ENCODE results near the gene NKX6-1. TPM values are rescaled to one million over a fixed set of nuclear protein-coding genes. Genes with fewer than 3 reads are reported as not detected.

Gene NKX6-1
- total and polyA plus RNA-seq, 2 donors (not counting 1 experiment from before 2014, with no cell fraction given), result 0.17 to 0.47 TPM

DNA sequence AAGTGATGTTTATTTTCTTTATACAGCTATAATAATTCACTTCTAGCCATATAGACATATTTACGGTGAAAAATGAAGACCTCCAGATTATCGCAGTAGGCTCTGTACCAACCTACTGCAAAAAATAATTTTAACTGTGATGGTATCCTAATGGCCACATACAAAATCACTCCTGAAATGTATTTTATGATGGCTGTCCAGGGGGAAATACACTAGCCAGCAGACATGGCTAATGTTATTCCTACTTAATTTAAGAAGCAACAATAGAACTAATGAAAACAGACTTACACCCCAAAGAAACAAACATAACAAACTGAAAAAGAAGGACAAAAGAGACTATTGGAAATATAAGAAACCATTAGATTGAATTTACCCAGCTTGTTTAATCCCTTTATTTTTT is 4.6 kb downstream of the NKX6-1 start:
- DNase-seq (ENCODE audit: low read depth in 2 of 2), result no peak
- Histone ChIP-seq H3K4me1 (ENCODE audit: control insufficient read depth, extremely low read depth, insufficient read depth, low read length) (no peaks in the 10 kb centered on the region), H4K20me1 (ENCODE audit: control insufficient read depth, extremely low read depth, insufficient read depth, low read length) (no peaks in the 10 kb centered on the region), H3K27ac (ENCODE audit: insufficient read depth, low read length) (no peak overlapping the region), H3K9me3 (ENCODE audit: control insufficient read depth, insufficient read depth, low read depth, low read length) (no peaks in the 10 kb centered on the region), H3K27me3 (ENCODE audit: control insufficient read depth, insufficient read depth, low read length) (peaks cover 43% of the 10 kb centered on the region), H3K79me2 (ENCODE audit: control insufficient read depth, insufficient read depth, low read length) (no peaks in the 10 kb centered on the region), H2AFZ (ENCODE audit: low read length) (no peak overlapping the region), H3K4me3 (replicated peaks in 1 of 4; ENCODE audit: control extremely low read depth in 1 of 4, insufficient read depth in 1 of 4, low read depth in 3 of 4, low read length in 4 of 4) (no peak overlapping the region), H3K9ac (ENCODE audit: insufficient read depth, low read length) (no peak overlapping the region), H3K36me3 (ENCODE audit: control insufficient read depth, insufficient read depth, low read length) (no peaks in the 10 kb centered on the region), H3K4me2 (ENCODE audit: extremely low read depth, insufficient read depth, low read length) (no peak overlapping the region)
- TF ChIP-seq CTCF (conservative IDR thresholded peaks at IDR 0.05 in 1 of 2, IDR thresholded peaks at IDR 0.05 in 1 of 2; ENCODE audit: low read depth in 1 of 2, low read length in 2 of 2) (no peak), EZH2 (IDR thresholded peaks at IDR 0.05; ENCODE audit: low read length, missing control alignments) (no peak)

GRCh38 chr4:84494076-84494475 is 5.0 kb downstream of the NKX6-1 start:
- H3K27me3 ChIP-seq (ENCODE audit: control insufficient read depth, insufficient read depth, low read length), result peaks cover 42% of the 10 kb centered on the region
- no peak for DNase-seq (ENCODE audit: low read depth in 2 of 2)
- H4K20me1 ChIP-seq (ENCODE audit: control insufficient read depth, extremely low read depth, insufficient read depth, low read length), result no peaks in the 10 kb centered on the region
- no peak for TF ChIP-seq CTCF (conservative IDR thresholded peaks at IDR 0.05 in 1 of 2, IDR thresholded peaks at IDR 0.05 in 1 of 2; ENCODE audit: low read depth in 1 of 2, low read length in 2 of 2)
- no peak for TF ChIP-seq EZH2 (IDR thresholded peaks at IDR 0.05; ENCODE audit: low read length, missing control alignments)
- H3K4me1 ChIP-seq (ENCODE audit: control insufficient read depth, extremely low read depth, insufficient read depth, low read length), result no peaks in the 10 kb centered on the region
- H3K9ac ChIP-seq (ENCODE audit: insufficient read depth, low read length), result no peak overlapping the region
- no peaks in the 10 kb centered on the region for H3K79me2 ChIP-seq (ENCODE audit: control insufficient read depth, insufficient read depth, low read length)
- no peak overlapping the region for H3K4me3 ChIP-seq (replicated peaks in 1 of 4; ENCODE audit: control extremely low read depth in 1 of 4, insufficient read depth in 1 of 4, low read depth in 3 of 4, low read length in 4 of 4)
- no peaks in the 10 kb centered on the region for H3K36me3 ChIP-seq (ENCODE audit: control insufficient read depth, insufficient read depth, low read length)
- H3K4me2 ChIP-seq (ENCODE audit: extremely low read depth, insufficient read depth, low read length), result no peak overlapping the region
- no peaks in the 10 kb centered on the region for H3K9me3 ChIP-seq (ENCODE audit: control insufficient read depth, insufficient read depth, low read depth, low read length)
- H2AFZ ChIP-seq (ENCODE audit: low read length), result no peak overlapping the region
- H3K27ac ChIP-seq (ENCODE audit: insufficient read depth, low read length), result no peak overlapping the region

DNA sequence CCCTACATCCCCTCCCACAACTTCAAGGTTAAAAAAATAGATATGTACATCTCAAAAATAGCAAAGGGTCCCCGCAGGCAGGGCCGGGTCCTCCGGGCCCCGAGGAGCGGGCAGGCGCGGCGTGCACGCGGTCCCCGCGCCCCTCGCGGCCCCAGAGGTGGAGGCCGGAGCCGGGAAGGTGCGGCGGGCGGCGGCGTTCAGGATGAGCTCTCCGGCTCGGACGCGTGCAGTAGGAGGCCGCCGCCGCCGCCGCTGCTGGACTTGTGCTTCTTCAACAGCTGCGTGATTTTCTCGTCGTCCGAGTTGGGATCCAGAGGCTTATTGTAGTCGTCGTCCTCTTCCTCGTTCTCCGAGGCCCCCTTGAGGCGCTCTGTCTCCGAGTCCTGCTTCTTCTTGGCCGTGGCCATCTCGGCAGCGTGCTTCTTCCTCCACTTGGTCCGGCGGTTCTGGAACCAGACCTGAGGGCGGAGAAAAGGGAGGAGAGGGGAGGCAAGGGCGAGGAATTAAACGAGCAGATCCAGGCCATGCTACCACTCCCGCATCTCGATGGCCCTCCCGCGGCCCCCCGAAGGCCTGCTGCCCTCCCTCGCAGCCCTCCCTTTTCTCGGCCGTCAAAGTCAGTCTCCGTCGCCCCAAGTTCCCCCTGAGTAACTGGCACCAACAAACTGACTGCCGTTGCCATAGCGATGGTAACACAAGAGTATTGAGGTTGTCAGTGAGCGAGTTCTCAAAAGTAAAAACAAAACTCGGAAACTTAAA is 5.8 kb downstream of the NKX6-1 start:
- peak; percentile 67 for TF ChIP-seq EZH2 (IDR thresholded peaks at IDR 0.05; ENCODE audit: low read length, missing control alignments)
- peak in 1 of 2 donors; percentile 22 for TF ChIP-seq CTCF (conservative IDR thresholded peaks at IDR 0.05 in 1 of 2, IDR thresholded peaks at IDR 0.05 in 1 of 2; ENCODE audit: low read depth in 1 of 2, low read length in 2 of 2)
- Histone ChIP-seq H3K4me1 (ENCODE audit: control insufficient read depth, extremely low read depth, insufficient read depth, low read length) (no peaks in the 10 kb centered on the region), H2AFZ (ENCODE audit: low read length) (no peak overlapping the region), H3K4me2 (ENCODE audit: extremely low read depth, insufficient read depth, low read length) (peak overlapping the region; percentile 23), H3K27me3 (ENCODE audit: control insufficient read depth, insufficient read depth, low read length) (peaks cover 42% of the 10 kb centered on the region), H3K4me3 (replicated peaks in 1 of 4; ENCODE audit: control extremely low read depth in 1 of 4, insufficient read depth in 1 of 4, low read depth in 3 of 4, low read length in 4 of 4) (peak overlapping the region in 1 of 4 experiments; percentile 10), H3K9me3 (ENCODE audit: control insufficient read depth, insufficient read depth, low read depth, low read length) (no peaks in the 10 kb centered on the region), H3K79me2 (ENCODE audit: control insufficient read depth, insufficient read depth, low read length) (no peaks in the 10 kb centered on the region), H3K9ac (ENCODE audit: insufficient read depth, low read length) (no peak overlapping the region), H4K20me1 (ENCODE audit: control insufficient read depth, extremely low read depth, insufficient read depth, low read length) (no peaks in the 10 kb centered on the region), H3K27ac (ENCODE audit: insufficient read depth, low read length) (no peak overlapping the region), H3K36me3 (ENCODE audit: control insufficient read depth, insufficient read depth, low read length) (no peaks in the 10 kb centered on the region)
- peak; percentile 34 to 42 for DNase-seq (ENCODE audit: low read depth in 2 of 2)

Data from fibroblast of lung (primary cell).